Measurements from ENCODE around the gene ALOX15B.
"Not testable (repeated sequence)": the region's sequence is repeated elsewhere in the genome, so short reads cannot be mapped to it uniquely, and the experiment has no call there.

ALOX15B gene

GRCh38 chr17:8061851-8062250, 23.0 kb downstream of the ALOX15B start:
- peaks cover 56% of the 10 kb centered on the region for H3K27me3 Mint-ChIP-seq
- not testable (repeated sequence) for ATAC-seq, H3K4me3 Mint-ChIP-seq, H3K36me3 Mint-ChIP-seq, H3K4me1 Mint-ChIP-seq, H3K9me3 Mint-ChIP-seq, H3K27ac Mint-ChIP-seq

GRCh38 chr17:8062435-8062806, 23.6 kb downstream of the ALOX15B start:
- ATAC-seq, result no peak

GRCh38 chr17:8062807-8063483, 24.1 kb downstream of the ALOX15B start:
- Mint-ChIP-seq H3K4me1 (no peaks in the 10 kb centered on the region), H3K36me3 (no peaks in the 10 kb centered on the region), H3K4me3 (no peak overlapping the region), H3K27me3 (peaks cover 56% of the 10 kb centered on the region), H3K9me3 (no peaks in the 10 kb centered on the region), H3K27ac (no peak overlapping the region)
- ATAC-seq, result no peak

More at GRCh38 chr17:8062435-8062806, 23.6 kb downstream of the ALOX15B start:
- peaks cover 3% of the 10 kb centered on the region for H3K4me1 Mint-ChIP-seq
- H3K9me3 Mint-ChIP-seq, result no peaks in the 10 kb centered on the region
- H3K36me3 Mint-ChIP-seq, result no peaks in the 10 kb centered on the region
- H3K27me3 Mint-ChIP-seq, result peaks cover 56% of the 10 kb centered on the region
- no peak overlapping the region for H3K4me3 Mint-ChIP-seq
- H3K27ac Mint-ChIP-seq, result no peak overlapping the region

- Mint-ChIP-seq H3K9me3 (no peaks in the 10 kb centered on the region), H3K4me3 (no peak overlapping the region), H3K27me3 (peaks cover 56% of the 10 kb centered on the region), H3K36me3 (no peaks in the 10 kb centered on the region), H3K27ac (no peak overlapping the region), H3K4me1 (peaks cover 4% of the 10 kb centered on the region)
- ATAC-seq, result no peak
Measured at GRCh38 chr17:8063761-8064534, 25.1 kb downstream of the ALOX15B start.

- H3K27me3 Mint-ChIP-seq, result peaks cover 56% of the 10 kb centered on the region
- peaks cover 8% of the 10 kb centered on the region for H3K4me1 Mint-ChIP-seq
- H3K27ac Mint-ChIP-seq, result no peak overlapping the region
- H3K4me3 Mint-ChIP-seq, result no peak overlapping the region
- no peaks in the 10 kb centered on the region for H3K9me3 Mint-ChIP-seq
- no peak for ATAC-seq
- H3K36me3 Mint-ChIP-seq, result no peaks in the 10 kb centered on the region
Measured at GRCh38 chr17:8064561-8065019, 25.7 kb downstream of the ALOX15B start.

GRCh38 chr17:8066841-8067775, 28.2 kb downstream of the ALOX15B start:
- peaks cover 13% of the 10 kb centered on the region for H3K4me1 Mint-ChIP-seq
- no peaks in the 10 kb centered on the region for H3K36me3 Mint-ChIP-seq
- peaks cover 46% of the 10 kb centered on the region for H3K27me3 Mint-ChIP-seq
- ATAC-seq, result no peak
- no peak overlapping the region for H3K4me3 Mint-ChIP-seq
- H3K27ac Mint-ChIP-seq, result no peak overlapping the region
- no peaks in the 10 kb centered on the region for H3K9me3 Mint-ChIP-seq

GRCh38 chr17:8067806-8068205, 28.9 kb downstream of the ALOX15B start:
- peaks cover 46% of the 10 kb centered on the region for H3K27me3 Mint-ChIP-seq
- H3K27ac Mint-ChIP-seq, result no peak overlapping the region

GRCh38 chr17:8068736-8069586, 30.1 kb downstream of the ALOX15B start:
- H3K36me3 Mint-ChIP-seq, result no peaks in the 10 kb centered on the region
- no peak overlapping the region for H3K27ac Mint-ChIP-seq
- H3K4me3 Mint-ChIP-seq, result no peak overlapping the region
- no peak for ATAC-seq
- no peaks in the 10 kb centered on the region for H3K9me3 Mint-ChIP-seq
- H3K27me3 Mint-ChIP-seq, result peaks cover 47% of the 10 kb centered on the region
- H3K4me1 Mint-ChIP-seq, result peaks cover 31% of the 10 kb centered on the region

More at GRCh38 chr17:8067806-8068205, 28.9 kb downstream of the ALOX15B start:
- Mint-ChIP-seq H3K9me3 (no peaks in the 10 kb centered on the region), H3K4me1 (peaks cover 20% of the 10 kb centered on the region), H3K4me3 (no peak overlapping the region), H3K36me3 (no peaks in the 10 kb centered on the region)
- no peak for ATAC-seq

GRCh38 chr17:8069587-8069860, 30.7 kb downstream of the ALOX15B start:
- peaks cover 47% of the 10 kb centered on the region for H3K27me3 Mint-ChIP-seq
- no peak for ATAC-seq
- H3K36me3 Mint-ChIP-seq, result no peaks in the 10 kb centered on the region
- no peak overlapping the region for H3K27ac Mint-ChIP-seq
- no peaks in the 10 kb centered on the region for H3K9me3 Mint-ChIP-seq
- peaks cover 37% of the 10 kb centered on the region for H3K4me1 Mint-ChIP-seq
- no peak overlapping the region for H3K4me3 Mint-ChIP-seq

- Mint-ChIP-seq H3K9me3 (no peaks in the 10 kb centered on the region), H3K4me1 (peaks cover 45% of the 10 kb centered on the region), H3K36me3 (no peaks in the 10 kb centered on the region), H3K27me3 (peaks cover 53% of the 10 kb centered on the region), H3K4me3 (no peak overlapping the region), H3K27ac (no peak overlapping the region)
- no peak for ATAC-seq
Measured at GRCh38 chr17:8071496-8071895, 32.6 kb downstream of the ALOX15B start.

GRCh38 chr17:8072341-8072728, 33.5 kb downstream of the ALOX15B start:
- H3K9me3 Mint-ChIP-seq, result no peaks in the 10 kb centered on the region
- peaks cover 45% of the 10 kb centered on the region for H3K4me1 Mint-ChIP-seq
- H3K4me3 Mint-ChIP-seq, result peak overlapping the region; percentile 74
- H3K36me3 Mint-ChIP-seq, result no peaks in the 10 kb centered on the region
- H3K27me3 Mint-ChIP-seq, result peaks cover 52% of the 10 kb centered on the region
- peak overlapping the region; percentile 66 for H3K27ac Mint-ChIP-seq
- no peak for ATAC-seq

- Mint-ChIP-seq H3K27ac (peak overlapping the region; percentile 66), H3K4me3 (peak overlapping the region; percentile 74), H3K36me3 (no peaks in the 10 kb centered on the region), H3K4me1 (peaks cover 45% of the 10 kb centered on the region), H3K9me3 (no peaks in the 10 kb centered on the region), H3K27me3 (peaks cover 52% of the 10 kb centered on the region)
- ATAC-seq, result no peak
Measured at GRCh38 chr17:8072729-8073461, 34.0 kb downstream of the ALOX15B start.

- Mint-ChIP-seq H3K4me1 (peaks cover 42% of the 10 kb centered on the region), H3K27ac (peak overlapping the region; percentile 66), H3K27me3 (peaks cover 52% of the 10 kb centered on the region)
Measured at GRCh38 chr17:8073627-8074484, 35.0 kb downstream of the ALOX15B start.

More at GRCh38 chr17:8073627-8074484, 35.0 kb downstream of the ALOX15B start:
- H3K9me3 Mint-ChIP-seq, result no peaks in the 10 kb centered on the region
- peak overlapping the region; percentile 63 for H3K4me3 Mint-ChIP-seq
- ATAC-seq, result peak; percentile 91
- H3K36me3 Mint-ChIP-seq, result no peaks in the 10 kb centered on the region

Measured in stimulated activated memory B cell treated with anti-CD40 and anti-IgM and Interleukin-4, amounts not matched to agents 10 μg/mL and 1 μg/mL and 100 μg/mL, for 72 hours (primary cell).